ENCODE results near the gene SLC1A4. TPM values are rescaled to one million over a fixed set of nuclear protein-coding genes. Genes with fewer than 3 reads are reported as not detected.

The SLC1A4 gene
- total RNA-seq, 1 donor from 2014 or later: 45.9 TPM

- H3K27ac ChIP-seq (ENCODE audit: low read depth, low read length): no peak overlapping the region
- H3K4me3 ChIP-seq (ENCODE audit: insufficient read depth, low read depth, low read length): no peak overlapping the region
- H2AFZ ChIP-seq (ENCODE audit: low read depth, low read length): no peak overlapping the region
- TF ChIP-seq CTCF (IDR thresholded peaks at IDR 0.05; ENCODE audit: insufficient read depth, low read depth, low read length) (no peak), EZH2 (IDR thresholded peaks at IDR 0.05; ENCODE audit: insufficient read depth, low read length) (no peak)
- Mint-ChIP-seq H3K27me3 (ENCODE audit: low read depth, unreplicated experiment) (peaks cover 6% of the 10 kb centered on the region), H3K27ac (ENCODE audit: unreplicated experiment) (no peak overlapping the region), H3K4me3 (ENCODE audit: unreplicated experiment) (no peak overlapping the region), H3K4me1 (ENCODE audit: low read depth, unreplicated experiment) (peaks cover 12% of the 10 kb centered on the region), H3K36me3 (ENCODE audit: low read depth, unreplicated experiment) (peaks cover 3% of the 10 kb centered on the region), H3K9me3 (ENCODE audit: unreplicated experiment) (no peaks in the 10 kb centered on the region)
- no peaks in the 10 kb centered on the region for H4K20me1 ChIP-seq (ENCODE audit: insufficient read depth, low read length)
- no peaks in the 10 kb centered on the region for H3K4me1 ChIP-seq (ENCODE audit: insufficient read depth, low read length)
- DNase-seq (ENCODE audit: low read depth) (no peak), FAIRE-seq (no peak)
- no peak overlapping the region for H3K9ac ChIP-seq (ENCODE audit: low read length)
- no peaks in the 10 kb centered on the region for H3K27me3 ChIP-seq (ENCODE audit: insufficient read depth, low read length)
- H3K79me2 ChIP-seq (ENCODE audit: insufficient read depth, low read length): no peaks in the 10 kb centered on the region
- no peaks in the 10 kb centered on the region for H3K36me3 ChIP-seq (ENCODE audit: insufficient read depth, low read length)
- no peak overlapping the region for H3K4me2 ChIP-seq (ENCODE audit: low read length)
- H3K9me3 ChIP-seq (ENCODE audit: insufficient read depth, low read depth, low read length): no peaks in the 10 kb centered on the region
Measured at GRCh38 chr2:65030476-65031332, 41.5 kb downstream of the SLC1A4 start.

GRCh38 chr2:65031341-65032018 lies 42.3 kb downstream of the SLC1A4 start:
- no peaks in the 10 kb centered on the region for H3K4me1 ChIP-seq (ENCODE audit: insufficient read depth, low read length)
- TF ChIP-seq CTCF (IDR thresholded peaks at IDR 0.05; ENCODE audit: insufficient read depth, low read depth, low read length) (no peak), EZH2 (IDR thresholded peaks at IDR 0.05; ENCODE audit: insufficient read depth, low read length) (no peak)
- Mint-ChIP-seq H3K4me1 (ENCODE audit: low read depth, unreplicated experiment) (peaks cover 9% of the 10 kb centered on the region), H3K9me3 (ENCODE audit: unreplicated experiment) (no peaks in the 10 kb centered on the region), H3K4me3 (ENCODE audit: unreplicated experiment) (no peak overlapping the region), H3K36me3 (ENCODE audit: low read depth, unreplicated experiment) (no peaks in the 10 kb centered on the region), H3K27me3 (ENCODE audit: low read depth, unreplicated experiment) (peaks cover 6% of the 10 kb centered on the region), H3K27ac (ENCODE audit: unreplicated experiment) (no peak overlapping the region)
- H3K9me3 ChIP-seq (ENCODE audit: insufficient read depth, low read depth, low read length): no peaks in the 10 kb centered on the region
- no peaks in the 10 kb centered on the region for H3K79me2 ChIP-seq (ENCODE audit: insufficient read depth, low read length)
- no peaks in the 10 kb centered on the region for H3K36me3 ChIP-seq (ENCODE audit: insufficient read depth, low read length)
- H3K27me3 ChIP-seq (ENCODE audit: insufficient read depth, low read length): no peaks in the 10 kb centered on the region
- no peak overlapping the region for H3K27ac ChIP-seq (ENCODE audit: low read depth, low read length)
- H4K20me1 ChIP-seq (ENCODE audit: insufficient read depth, low read length): no peaks in the 10 kb centered on the region
- H2AFZ ChIP-seq (ENCODE audit: low read depth, low read length): no peak overlapping the region
- no peak for FAIRE-seq
- no peak overlapping the region for H3K4me3 ChIP-seq (ENCODE audit: insufficient read depth, low read depth, low read length)
- no peak overlapping the region for H3K9ac ChIP-seq (ENCODE audit: low read length)
- no peak for DNase-seq (ENCODE audit: low read depth)
- no peak overlapping the region for H3K4me2 ChIP-seq (ENCODE audit: low read length)
